SJSA1 (cell line): ENCODE results near the gene SLC12A4. TPM values are rescaled to one million over a fixed set of nuclear protein-coding genes. Genes with fewer than 3 reads are reported as not detected.
"Not testable (repeated sequence)": the region's sequence is repeated elsewhere in the genome, so short reads cannot be mapped to it uniquely, and the experiment has no call there.

Source experiments
- DNase-seq, 2 experiments: peaks; one replicate each; pipeline ENCODE4 v3.0.0-alpha.2; 2015 to 2020; ENCODE audit warnings: low spot score in 2 of 2, low read depth in 1 of 2
- H3K27ac ChIP-seq: fragments of 250-450 bp; sonication (Bioruptor Pico); 2 replicates; pipeline ENCODE4 v1.5.1; 2020; ENCODE audit warnings: mild to moderate bottlenecking, moderate library complexity
- H3K27me3 ChIP-seq: fragments of 250-450 bp; sonication (Bioruptor Pico); replicated peaks from 2 replicates; pipeline ENCODE4 v1.5.1; 2020; ENCODE audit warnings: mild to moderate bottlenecking, moderate library complexity
- H3K36me3 ChIP-seq: fragments of 250-450 bp; sonication (Bioruptor Pico); 2 replicates; pipeline ENCODE4 v1.5.1; 2020; ENCODE audit warnings: mild to moderate bottlenecking
- H3K4me1 ChIP-seq: fragments of 250-450 bp; sonication (Bioruptor Pico); replicated peaks from 2 replicates; pipeline ENCODE4 v1.6.1; 2021; ENCODE audit warnings: mild to moderate bottlenecking
- H3K4me3 ChIP-seq: fragments of 250-450 bp; sonication (Bioruptor Pico); 2 replicates; pipeline ENCODE4 v1.5.1; 2020; ENCODE audit warnings: mild to moderate bottlenecking
- H3K9me3 ChIP-seq: fragments of 250-450 bp; sonication (Bioruptor Pico); replicated peaks from 2 replicates; pipeline ENCODE4 v1.5.1; 2020; ENCODE audit warnings: mild to moderate bottlenecking
- total RNA-seq: library from RNA; depleted of rRNA; stranded (reverse); fragments of >200 nt; shearing (Covaris generic); gene quantifications from 2 replicates; pipeline ENCODE4 v1.2.3, GENCODE V29; 2014

Gene SLC12A4
- total RNA-seq, 1 experiment from 2014 or later = 62.9 TPM

- Histone ChIP-seq H3K27me3 (no peaks in the 10 kb centered on the region), H3K36me3 (peaks cover 100% of the 10 kb centered on the region), H3K4me3 (no peak overlapping the region), H3K9me3 (no peaks in the 10 kb centered on the region), H3K4me1 (no peaks in the 10 kb centered on the region), H3K27ac (no peak overlapping the region)
- no peak for DNase-seq
Measured at GRCh38 chr16:67946128-67946569, 22.3 kb downstream of the SLC12A4 start.

GRCh38 chr16:67945392-67945933, 23.0 kb downstream of the SLC12A4 start:
- DNase-seq = no peak
- Histone ChIP-seq H3K4me3 (no peak overlapping the region), H3K36me3 (peaks cover 100% of the 10 kb centered on the region), H3K27ac (no peak overlapping the region), H3K4me1 (no peaks in the 10 kb centered on the region), H3K27me3 (no peaks in the 10 kb centered on the region), H3K9me3 (no peaks in the 10 kb centered on the region)

DNA sequence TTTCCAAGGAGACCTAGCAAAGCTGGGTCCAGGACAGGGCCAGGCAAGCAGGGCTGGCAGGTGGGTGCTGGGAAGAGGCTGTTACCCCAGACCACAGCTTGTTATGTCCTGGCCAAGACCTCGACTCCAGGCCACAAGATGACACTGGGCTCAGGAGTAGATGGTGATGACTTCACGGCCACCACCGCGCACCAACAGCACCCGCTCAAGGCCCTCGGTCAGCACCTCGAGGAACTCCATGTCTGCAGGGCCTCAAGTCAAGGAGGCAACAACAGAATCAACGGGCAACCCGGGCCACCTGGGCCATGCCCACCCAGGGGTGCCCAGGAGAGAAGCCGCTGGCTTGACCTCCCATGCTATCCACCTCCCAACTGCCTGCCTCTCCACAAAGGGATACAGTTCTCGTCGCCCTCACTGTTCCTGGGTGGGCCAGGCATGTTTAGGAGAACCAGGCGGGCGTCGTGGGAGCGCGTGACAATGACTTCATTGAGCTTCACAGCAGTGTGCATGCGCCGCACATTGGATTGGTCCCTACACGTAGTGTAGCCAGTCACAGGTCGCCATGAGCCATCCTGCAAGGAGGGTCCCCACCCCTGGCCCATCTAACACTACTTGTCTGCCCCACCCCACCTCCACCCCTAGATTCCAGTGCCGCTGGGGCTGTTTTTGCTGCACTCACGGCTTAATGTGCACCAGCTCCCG, 23.6 kb downstream of the SLC12A4 start:
- Histone ChIP-seq H3K4me3 (no peak overlapping the region), H3K36me3 (peaks cover 100% of the 10 kb centered on the region), H3K27ac (no peak overlapping the region), H3K9me3 (no peaks in the 10 kb centered on the region), H3K4me1 (no peaks in the 10 kb centered on the region), H3K27me3 (no peaks in the 10 kb centered on the region)
- DNase-seq = no peak

- Histone ChIP-seq H3K4me1 (no peaks in the 10 kb centered on the region), H3K27ac (no peak within 1 kb of the TSS), H3K27me3 (no peaks in the 10 kb centered on the region), H3K9me3 (no peaks in the 10 kb centered on the region), H3K36me3 (peaks cover 98% of the 10 kb centered on the region), H3K4me3 (no peak within 1 kb of the TSS)
- no peak for DNase-seq
Measured at GRCh38 chr16:67943619-67944504, 24.6 kb downstream of the SLC12A4 start, which contains the start of gene LCAT. TSS of gene LCAT (minus strand) at chr16:67944120. CDS start at chr16:67944101, 19 bp downstream.

DNA sequence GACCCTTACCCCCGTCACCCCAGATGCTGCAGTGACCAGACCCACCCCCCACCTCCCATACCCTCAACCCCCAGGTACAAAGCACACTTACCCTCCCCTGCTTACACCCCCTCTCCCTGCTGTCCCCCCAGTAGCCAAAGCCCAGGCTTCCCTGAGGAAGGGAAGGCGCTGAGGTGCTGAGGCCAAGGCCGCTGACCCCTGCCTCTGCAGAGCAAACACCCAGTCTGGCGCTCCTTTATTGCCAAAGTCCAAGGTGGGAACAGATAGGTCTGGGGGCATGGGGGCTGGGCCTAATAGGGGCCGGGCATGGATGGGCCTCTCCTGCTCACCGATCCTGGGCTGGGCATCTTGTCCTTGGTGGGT, 25.2 kb downstream of the SLC12A4 start:
- H3K4me1 ChIP-seq = no peaks in the 10 kb centered on the region
- no peaks in the 10 kb centered on the region for H3K27me3 ChIP-seq
- H3K27ac ChIP-seq = no peak overlapping the region
- no peaks in the 10 kb centered on the region for H3K9me3 ChIP-seq
- H3K36me3 ChIP-seq = peaks cover 94% of the 10 kb centered on the region
- DNase-seq = no peak
- no peak overlapping the region for H3K4me3 ChIP-seq

DNA sequence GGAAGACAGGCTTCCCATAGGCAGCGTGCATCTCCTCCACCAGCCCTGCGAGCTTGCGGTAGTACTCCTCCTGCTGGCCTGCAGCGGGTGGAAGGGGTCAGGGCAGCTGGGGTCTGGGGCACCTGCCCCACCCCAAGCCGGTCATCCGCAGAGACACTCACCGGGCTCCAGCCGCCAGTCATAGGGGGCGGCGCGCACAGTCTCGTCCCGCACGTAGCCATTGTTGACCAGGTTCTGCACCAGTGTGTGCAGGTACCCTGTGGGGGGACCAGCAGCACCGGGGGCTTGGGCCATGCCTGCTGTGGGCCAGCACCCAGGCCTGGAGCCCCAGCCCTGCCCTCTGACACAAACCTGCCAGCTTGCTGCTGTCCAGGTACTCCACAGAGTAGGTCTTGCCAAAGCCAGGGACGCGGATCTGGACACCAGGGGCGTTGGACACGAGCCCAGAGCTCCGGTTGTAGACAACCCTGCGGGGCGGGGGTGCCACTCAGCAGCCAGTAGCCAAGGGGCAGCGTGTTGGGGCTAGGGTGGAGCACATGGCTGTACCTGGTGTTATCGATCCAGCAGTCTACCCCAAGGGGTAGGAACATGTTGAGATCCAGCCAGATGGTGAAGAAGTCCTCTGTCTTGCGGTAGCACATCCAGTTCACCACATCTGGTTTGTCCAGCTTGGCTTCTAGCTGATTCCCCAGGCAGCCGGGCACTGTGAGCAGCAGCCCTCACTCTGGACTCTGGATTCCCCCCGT, 25.8 kb downstream of the SLC12A4 start:
- no peak overlapping the region for H3K4me3 ChIP-seq
- H3K9me3 ChIP-seq = no peaks in the 10 kb centered on the region
- no peak overlapping the region for H3K27ac ChIP-seq
- H3K36me3 ChIP-seq = peaks cover 88% of the 10 kb centered on the region
- no peaks in the 10 kb centered on the region for H3K27me3 ChIP-seq
- no peak for DNase-seq
- H3K4me1 ChIP-seq = no peaks in the 10 kb centered on the region

DNA sequence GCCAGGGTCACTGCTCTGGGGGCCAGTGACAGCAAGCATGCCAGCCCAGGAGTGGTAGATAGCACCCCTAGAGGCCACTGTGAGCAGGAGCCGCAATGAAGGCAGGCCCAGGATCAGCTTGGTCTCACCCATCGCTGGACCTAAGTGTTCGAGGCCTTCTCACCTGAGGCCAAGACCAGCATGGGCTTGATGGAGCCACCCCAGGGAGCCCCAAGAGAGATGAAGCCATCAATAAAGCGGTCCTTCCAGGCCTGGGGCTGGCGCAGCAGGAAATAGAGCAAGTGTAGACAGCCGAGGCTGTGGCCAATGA, 26.3 kb downstream of the SLC12A4 start:
- H3K4me1 ChIP-seq = peaks cover 4% of the 10 kb centered on the region
- peak in 1 of 2 experiments; percentile 39 for DNase-seq
- peaks cover 83% of the 10 kb centered on the region for H3K36me3 ChIP-seq
- H3K27ac ChIP-seq = no peak overlapping the region
- H3K4me3 ChIP-seq = no peak overlapping the region
- H3K9me3 ChIP-seq = no peaks in the 10 kb centered on the region
- H3K27me3 ChIP-seq = no peaks in the 10 kb centered on the region

GRCh38 chr16:67941469-67942199, 26.8 kb downstream of the SLC12A4 start:
- Histone ChIP-seq H3K27me3 (no peaks in the 10 kb centered on the region), H3K36me3 (peaks cover 78% of the 10 kb centered on the region), H3K9me3 (no peaks in the 10 kb centered on the region), H3K4me1 (peaks cover 8% of the 10 kb centered on the region), H3K4me3 (no peak overlapping the region), H3K27ac (no peak overlapping the region)
- no peak for DNase-seq

GRCh38 chr16:67940446-67941089, 27.9 kb downstream of the SLC12A4 start:
- H3K4me3 ChIP-seq = no peak overlapping the region
- H3K9me3 ChIP-seq = no peaks in the 10 kb centered on the region
- H3K36me3 ChIP-seq = peaks cover 74% of the 10 kb centered on the region

GRCh38 chr16:67939507-67940445, 28.7 kb downstream of the SLC12A4 start:
- Histone ChIP-seq H3K27ac (no peak overlapping the region), H3K4me3 (no peak overlapping the region), H3K4me1 (peaks cover 17% of the 10 kb centered on the region), H3K9me3 (no peaks in the 10 kb centered on the region), H3K36me3 (peaks cover 74% of the 10 kb centered on the region), H3K27me3 (no peaks in the 10 kb centered on the region)
- DNase-seq = no peak

More at GRCh38 chr16:67940446-67941089, 27.9 kb downstream of the SLC12A4 start:
- Histone ChIP-seq H3K4me1 (peaks cover 12% of the 10 kb centered on the region), H3K27me3 (no peaks in the 10 kb centered on the region), H3K27ac (no peak overlapping the region)
- no peak for DNase-seq

GRCh38 chr16:67937713-67938112, 30.7 kb downstream of the SLC12A4 start:
- H3K4me3 ChIP-seq, DNase-seq, H3K9me3 ChIP-seq, H3K27ac ChIP-seq, H3K27me3 ChIP-seq: not testable (repeated sequence)
- Histone ChIP-seq H3K36me3 (peaks cover 64% of the 10 kb centered on the region), H3K4me1 (peaks cover 17% of the 10 kb centered on the region)
